GM21360 (cell line): ENCODE data around the gene DHRS3.

Source experiments
- ATAC-seq: cut with Tn5 transposase; IDR thresholded peaks from one replicate; pipeline ENCODE4 v1.9.1; 2021; ENCODE audit warnings: mild to moderate bottlenecking, moderate library complexity; ENCODE audit not compliant: unreplicated experiment

The DHRS3 gene

DNA sequence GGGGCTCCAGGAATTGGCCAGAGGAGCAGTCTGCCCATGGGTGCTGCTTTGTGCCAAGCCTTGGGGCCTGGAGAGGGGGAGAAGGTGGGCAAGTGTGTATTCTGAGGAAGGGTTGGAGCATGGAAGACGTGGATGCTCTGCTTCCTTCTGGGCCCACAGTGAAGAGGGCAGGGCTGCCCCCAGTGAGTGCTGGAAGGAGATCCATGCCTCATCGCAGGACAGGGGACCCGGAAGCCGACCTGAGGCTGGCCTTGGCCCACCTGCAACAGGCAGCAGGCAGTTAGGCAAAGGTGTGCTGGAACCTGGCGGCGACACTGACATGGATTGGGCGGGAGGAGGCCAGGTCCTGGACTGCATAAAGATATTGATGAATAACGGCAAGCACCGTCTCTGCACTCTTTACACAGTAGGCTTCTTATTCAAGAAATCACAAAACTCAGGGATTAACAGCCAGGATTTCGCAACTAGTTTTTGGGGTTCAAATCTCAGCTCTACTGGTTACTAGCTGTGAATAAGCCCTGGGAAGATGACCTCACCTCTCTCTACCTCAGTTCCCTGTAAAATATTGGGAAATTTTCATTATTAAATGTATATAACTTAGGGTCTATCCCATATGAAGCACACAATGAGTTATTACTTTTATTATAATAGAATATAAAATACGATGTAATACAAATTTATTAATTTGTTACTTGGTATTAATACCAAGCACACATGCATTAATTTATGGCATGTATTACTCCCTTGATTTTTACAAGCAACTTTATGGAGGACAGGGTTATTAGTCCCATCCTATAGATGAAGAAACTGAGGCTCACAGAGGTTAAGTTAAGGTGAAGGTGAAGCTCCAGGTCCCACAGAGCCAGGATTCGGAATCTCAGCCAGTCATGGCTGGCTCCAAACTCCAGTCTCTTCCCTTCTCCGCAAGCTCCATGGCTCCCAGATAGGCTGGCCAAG, 62.3 kb downstream of the DHRS3 start:
- no peak for ATAC-seq

DNA sequence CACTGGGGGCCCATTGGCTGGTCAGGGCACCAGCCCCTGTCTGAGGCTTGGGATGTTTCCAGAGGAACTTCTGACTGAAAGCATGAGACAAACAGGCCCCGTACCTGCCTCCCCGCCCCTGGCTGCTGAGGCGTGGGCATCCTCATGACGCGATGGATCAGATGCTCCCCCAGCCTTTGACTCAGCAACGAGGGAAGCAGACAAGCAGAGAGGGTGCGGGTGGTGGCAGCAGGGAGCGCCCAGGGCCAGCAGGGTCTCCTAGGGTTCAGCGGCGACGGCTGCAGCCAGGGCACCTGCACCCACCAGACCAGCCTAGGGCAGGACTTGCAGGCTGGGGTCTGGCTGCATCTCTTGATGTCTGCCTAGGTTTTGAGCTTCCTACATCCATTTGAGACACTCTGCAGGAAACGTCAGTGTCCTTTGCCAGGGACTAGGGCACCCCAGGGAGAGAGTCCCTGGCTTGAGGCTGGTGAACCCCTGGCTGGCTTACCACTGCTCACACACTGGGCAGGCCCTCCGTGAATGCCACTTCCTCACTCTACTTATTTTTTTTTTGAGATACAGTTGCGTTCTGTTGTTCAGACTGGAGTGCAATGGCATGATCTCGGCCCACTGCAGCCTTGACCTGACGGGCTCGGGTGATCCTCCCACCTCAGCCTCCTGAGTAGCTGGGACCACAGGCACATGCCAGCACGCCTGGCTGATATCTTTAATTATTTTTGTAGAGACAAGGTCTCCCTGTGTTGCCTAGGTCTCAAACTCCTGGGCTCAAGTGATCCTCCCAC, 63.3 kb downstream of the DHRS3 start:
- no peak for ATAC-seq

DNA sequence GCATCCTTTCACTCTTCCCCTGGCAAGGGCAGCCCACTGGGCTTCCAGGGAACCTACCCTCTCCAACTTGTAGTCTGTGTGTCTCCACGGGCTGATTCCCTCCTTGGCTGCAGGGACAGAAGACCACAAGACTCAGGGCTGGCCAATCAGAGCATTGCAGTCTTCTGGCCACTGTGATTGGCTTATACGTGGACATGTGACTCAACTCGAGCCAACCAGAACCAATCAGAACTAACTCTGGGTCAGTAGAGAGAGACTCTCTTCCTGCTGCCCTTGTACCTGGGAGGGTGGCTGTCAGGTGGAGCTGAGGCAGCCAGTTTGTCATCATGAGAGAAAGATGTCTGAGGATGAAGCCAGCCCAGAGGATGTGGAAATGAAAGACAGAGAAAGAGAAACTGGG, 64.0 kb downstream of the DHRS3 start:
- no peak for ATAC-seq

DNA sequence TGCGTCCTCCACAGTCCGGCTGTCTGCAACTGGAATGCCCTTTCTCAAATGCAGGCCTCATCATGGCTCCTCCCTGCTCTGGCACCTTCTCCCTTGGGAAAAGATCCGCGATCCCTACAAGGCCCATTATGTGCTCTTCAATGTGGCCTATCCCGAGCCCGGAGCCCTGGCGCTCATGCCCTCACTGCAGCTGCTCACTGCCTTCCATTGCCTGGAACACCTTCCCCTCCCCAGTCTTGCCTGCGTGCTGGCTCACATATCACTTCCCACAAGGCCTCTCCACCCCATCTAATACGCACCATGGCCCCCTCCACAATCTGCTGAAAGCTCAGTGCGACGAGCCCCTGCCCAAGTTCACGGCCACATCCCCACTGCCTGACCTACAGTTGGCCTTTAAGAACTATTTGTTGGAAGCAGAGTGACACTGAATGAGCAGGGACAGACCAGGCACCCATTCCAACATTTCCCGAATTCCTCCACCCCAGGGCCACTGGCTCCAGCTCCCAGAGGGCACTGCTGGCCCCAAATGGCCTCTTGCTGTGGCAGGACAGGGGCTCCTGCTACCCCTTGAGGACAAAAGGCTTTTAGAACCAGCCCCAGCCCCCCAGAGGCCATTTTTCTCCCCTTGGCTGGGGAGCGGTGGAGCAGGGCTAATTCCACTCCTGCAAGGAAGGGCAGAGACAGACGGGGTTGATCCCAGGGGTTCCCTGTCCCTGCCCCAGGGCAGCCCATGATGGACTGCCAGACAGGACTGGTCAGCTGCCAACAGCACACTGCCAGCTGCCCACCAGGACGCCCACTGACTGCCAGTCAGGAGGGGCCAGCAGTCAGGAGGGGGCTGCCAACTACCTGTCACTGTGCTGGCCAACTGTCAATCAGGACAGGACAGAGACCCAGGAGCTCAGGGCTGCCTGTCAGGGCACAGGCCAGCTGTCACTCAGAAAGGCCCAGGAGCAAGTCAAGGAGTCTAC, 64.8 kb downstream of the DHRS3 start:
- no peak for ATAC-seq

DNA sequence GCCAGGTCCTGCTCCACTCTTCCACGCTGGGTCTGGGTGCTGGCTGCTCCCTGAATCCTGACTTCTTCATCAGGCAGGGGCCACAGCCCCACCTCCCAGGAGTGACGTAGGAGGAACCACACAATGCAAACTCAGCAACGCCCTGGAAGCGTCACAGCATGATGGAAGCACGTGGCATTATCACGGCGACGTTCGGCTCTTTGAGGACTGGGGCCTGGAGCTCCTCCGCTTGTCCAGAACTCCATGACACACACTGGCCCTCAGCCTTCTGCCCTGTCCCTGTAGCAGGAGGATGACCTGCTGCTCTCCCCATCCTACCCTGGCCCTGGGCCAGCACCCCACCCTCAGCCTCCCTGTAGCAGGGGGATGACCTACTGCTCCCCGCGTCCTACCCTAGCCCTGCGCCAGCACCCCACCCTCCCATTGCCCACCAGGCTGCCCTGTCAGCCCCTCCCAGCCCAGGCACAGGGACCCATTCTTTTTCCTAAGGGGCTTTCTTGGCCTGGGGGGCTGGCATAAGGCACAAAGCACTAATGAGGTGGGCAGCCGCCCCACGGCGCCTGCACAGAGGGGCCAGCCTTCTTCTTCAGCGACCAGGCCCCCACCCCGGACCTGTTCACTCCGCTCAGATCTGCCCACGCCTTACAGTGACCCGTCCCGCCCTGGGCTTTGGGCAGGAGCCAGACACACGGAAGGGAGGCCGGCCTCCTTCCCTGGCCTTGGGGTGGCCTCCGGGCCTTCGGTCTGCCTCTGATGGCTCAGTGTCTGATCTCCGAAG, 65.7 kb downstream of the DHRS3 start:
- no peak for ATAC-seq

DNA sequence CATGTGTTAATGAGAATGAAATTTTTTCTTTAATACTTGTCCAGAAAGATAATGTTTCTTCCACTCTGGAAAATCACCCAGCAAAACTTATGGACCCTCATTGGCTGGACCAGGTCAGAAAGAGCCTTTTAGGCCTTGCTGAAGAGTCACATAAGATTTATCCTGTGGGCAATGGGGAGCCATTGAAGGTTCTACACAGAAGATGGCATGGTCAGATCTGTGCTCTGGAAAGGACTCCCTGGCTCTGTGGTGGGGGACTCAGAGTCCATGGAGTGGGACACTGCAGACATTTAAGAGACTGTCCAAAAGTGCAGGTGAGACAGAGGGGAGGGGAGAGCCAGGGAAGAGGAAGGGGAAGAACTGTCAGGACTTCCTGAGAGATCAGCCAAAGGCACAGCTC, 66.4 kb downstream of the DHRS3 start:
- no peak for ATAC-seq

DNA sequence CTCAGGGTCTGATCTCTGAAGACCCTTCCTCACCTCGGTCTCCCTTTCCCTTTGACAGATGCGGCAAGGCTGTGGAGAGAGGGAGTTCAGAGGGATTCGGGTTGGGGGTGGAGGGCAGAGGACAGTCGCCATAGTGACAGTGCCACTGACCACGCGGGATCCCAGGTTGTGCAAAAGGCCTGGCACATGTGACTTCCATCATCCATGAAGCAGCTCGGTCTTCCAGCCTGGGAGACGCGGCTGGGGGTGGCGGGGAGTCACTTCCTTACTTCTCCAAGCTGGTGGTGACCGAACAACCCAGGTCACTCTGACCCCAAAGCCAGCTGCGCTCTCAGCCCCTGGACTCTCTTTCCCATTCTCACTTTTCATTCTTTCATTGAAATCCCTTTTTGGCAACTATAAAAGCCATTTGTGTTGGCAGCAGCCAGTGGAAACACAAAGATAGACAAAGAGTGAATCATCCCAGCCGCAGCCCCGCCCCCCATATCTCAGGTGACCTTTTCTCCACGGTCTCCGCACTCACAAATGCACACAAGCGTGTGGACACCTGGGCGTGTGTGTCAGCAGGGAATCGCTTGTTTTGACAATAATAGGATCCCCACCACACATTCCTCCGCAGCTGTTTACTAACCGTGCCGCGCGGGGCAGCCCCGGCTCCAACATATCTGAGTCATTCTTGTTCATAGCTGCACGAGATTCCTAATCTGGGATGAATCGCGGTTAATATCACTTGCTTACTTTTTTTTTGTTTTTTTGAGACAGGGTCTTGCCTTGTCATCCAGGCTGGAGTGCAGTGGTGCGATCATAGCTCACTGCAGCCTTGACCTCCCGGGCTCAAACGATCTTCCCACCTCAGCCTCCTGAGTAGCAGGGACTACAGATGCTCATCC, 68.3 kb downstream of the DHRS3 start:
- ATAC-seq = no peak

DNA sequence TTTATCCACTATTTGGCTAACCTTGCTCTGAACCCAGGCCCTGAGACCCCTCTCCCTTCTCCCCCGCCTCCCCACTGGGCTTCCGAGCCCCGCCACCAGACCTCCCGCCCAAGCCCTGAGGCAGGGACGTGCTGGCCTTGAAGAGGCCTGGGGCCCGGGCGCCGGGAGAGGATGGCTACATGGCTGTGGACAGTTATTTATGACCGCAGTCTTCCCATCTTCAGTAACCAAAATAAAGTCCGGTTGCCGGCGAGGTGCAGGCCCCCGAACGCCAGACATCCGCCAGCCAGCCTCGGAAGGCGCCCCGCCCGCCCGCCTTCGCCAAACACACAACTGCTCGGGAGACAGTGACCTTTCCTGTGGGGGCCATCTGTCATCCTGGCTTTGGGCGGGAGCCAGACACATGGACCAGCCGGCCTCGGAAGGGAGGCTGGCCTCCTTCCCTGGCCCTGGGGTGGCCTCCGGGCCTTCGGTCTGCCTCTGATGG, 69.0 kb downstream of the DHRS3 start:
- ATAC-seq = no peak

DNA sequence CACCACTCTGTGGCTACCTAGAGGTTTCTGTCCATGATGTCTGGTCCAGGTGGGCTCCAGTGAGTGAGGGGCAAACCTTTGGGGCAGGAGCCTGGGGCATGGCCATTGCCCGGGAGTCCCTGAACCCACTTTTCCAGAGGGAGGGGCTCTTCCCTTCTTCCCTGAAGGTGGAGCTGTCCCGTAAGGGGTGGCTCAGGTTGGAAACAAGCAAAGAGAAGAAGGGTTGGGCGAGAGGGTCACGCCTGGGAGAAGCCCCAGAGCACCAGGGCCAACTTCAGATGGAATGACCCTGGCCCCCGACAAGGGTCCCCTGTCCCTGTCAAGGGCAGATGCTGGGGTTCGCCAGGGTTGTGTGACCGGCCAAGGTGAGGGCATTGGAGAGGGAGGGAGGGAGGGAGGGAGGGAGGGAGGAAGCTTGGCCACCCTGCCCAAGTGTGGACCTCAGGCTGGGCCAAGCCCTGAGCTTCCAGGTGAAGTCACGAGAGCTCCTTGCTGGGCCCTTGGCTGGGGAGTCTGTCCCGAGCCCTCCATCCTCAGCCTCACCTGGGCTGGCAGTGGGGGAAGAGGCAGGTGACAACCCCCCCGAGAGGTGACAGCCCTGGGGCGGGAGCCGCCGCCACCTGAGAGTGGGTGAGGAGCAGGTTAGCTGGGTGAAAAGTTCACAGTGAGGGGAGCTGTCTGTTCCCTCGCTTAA, 69.6 kb downstream of the DHRS3 start:
- ATAC-seq = no peak

DNA sequence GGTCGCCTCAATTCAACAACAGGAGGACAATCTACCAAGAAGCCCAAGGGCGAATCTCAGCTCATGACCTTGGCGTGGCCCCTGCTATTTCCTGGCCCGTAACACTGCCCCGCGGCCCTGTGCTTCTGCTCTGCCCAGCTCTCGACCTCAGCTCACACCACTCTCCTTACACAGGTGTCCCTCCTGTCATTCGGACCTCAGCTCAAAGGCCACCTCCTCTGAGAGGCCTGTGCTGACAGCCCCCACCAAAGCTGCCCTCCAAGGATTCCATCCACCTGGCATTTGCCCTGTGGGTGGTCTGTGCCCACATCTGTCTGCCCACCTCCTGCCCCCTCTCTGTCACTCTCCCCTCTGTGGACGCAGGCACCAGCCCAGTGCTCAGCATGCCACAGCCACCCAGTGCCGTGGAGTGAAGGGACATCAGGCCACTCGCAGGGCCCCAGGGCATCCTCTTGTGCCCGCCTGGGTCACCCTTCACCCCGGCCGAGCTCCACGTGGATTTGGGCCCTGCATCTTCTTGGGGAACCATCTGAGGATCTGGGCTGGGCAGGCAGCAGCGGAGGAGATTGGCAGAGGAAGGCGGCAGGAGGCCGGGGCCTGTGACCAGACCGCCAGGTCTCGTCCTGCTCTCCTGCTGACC, 70.3 kb downstream of the DHRS3 start:
- ATAC-seq = no peak

DNA sequence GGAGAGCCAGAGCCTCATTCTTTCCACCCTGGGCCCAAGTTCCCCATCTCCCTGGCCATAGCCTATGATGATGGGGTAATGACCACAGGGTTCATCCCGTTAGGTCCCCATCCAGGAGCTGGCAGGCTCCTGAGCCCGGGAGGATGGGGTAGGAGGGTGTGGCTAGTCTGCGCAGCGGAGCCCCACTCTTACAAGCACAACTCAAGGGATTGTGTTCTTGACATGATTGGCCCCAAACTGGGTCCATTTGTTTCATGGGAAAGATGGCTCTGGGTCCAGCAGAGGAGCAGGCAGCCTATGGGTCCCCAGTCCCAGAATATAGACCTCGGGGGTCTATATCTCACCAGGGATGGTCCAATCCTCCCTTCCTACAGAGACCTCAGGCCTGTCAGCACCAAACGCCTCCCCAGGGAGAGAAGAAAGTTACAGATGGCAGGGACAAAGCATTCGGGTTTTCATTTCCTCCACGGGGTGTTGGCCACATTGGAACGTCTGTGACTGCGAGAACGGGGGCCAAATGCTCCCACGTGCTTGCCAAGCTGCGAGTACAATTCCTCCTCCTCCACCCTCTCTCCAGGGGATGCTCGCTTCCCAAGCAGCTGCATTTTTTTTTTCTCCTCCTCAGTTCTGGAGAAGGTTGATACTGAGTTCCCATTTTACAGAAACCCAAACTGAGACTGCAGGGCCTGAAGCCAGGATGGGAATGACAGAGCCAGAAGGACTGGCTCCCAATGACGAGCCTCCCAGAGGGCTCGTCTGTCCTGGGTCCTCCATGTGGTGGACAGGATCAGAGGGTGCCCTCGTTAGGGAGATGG, 71.0 kb downstream of the DHRS3 start:
- no peak for ATAC-seq

DNA sequence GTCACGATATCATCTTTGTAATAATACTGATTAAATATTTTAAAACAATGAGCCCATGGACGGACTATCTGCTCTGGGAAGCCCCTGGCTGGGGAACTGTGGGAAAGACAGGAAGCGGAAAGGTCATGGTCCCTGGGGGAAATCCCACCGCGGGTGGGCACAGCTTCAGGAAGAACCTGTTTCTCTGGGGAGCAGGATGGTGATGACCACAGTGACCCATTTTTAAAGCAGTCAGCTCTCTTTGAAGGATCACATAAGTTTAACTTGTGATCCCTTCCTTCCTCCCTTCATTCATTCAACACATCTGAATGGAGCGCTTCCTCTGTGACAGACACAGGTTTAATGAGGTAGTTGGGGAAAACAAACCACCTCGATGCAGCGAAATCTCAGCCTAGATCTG, 73.0 kb downstream of the DHRS3 start:
- no peak for ATAC-seq

DNA sequence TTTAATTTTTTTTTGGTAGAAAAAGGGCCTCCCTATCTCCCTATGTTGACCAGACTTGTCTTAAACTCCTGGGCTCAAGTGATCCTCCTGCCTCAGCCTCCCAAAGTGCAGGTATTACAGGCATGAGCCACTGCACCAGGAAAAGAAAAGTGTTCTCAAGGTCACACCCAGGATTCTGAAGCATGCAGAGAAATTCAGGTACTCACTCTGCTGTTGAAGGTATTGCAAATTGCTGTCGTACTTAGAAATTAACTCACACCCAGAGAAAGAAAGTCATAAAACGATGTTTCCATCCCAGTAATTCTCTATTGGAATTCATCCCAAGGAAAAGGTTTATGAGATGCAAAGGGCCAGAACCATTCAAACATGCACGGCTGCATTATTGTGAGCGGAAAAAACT, 73.7 kb downstream of the DHRS3 start:
- ATAC-seq = no peak

DNA sequence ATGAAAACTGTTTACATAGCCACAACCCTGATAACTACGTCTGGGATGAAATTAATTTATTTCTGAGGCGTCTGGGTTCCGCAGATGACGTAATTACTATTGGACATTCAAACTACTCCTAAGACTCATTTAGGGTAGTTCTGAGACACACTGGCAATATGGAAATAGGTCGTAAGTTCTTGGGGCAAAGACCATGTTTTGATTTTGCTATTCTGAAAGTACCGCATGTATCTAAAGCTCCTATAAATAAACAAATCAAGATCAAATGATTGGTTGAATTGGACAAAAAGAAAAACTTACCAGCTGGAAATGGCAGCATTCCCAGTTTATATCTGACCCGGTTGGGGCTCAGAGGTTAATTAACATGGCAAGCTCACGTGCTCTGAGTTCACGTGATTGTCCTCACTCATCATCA, 74.3 kb downstream of the DHRS3 start:
- ATAC-seq = no peak

DNA sequence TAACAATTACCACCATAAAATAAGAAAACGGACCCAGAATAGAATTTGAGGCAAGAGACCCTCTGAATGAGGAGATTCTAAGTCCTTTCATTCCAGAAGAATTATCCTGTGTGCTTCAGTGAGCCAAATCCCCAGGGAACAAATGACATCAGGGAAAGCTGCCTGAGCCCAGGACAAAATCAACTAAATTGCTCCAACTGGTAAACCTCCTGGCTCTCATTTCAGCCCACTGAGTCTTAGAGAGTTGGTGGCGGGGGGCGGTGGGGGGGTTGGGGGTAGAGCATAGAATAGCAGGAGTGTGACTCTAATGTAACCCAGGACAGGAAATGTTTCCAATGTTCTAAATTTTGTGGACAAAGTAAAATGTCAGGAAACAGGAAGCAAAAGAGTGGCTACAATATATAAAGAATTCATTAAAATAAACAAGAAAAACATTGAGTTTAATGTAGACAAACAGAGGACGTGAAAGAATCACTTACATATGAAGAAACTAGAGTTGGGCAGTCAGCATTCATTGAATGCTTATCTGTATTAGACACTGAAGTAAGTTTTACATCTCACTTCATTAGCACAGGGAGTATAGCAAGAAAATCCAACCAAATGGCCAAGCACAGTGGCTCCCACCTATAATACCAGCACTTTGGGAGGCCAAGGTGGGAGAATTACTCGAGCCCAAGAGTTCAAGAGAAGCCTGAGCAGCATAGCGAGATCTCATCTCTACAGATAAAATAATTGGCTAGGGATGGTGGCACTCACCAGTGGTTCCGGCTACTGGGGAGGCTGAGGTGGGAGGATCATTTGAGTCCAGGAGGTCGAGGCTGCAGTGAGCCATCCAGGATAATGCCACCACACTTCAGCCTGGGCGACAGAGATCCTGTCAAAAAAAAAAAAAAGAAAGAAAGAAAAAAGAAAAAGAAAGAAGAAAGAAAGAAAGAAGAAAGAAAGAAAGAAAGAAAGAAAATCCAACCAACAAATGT, 75.1 kb downstream of the DHRS3 start:
- no peak for ATAC-seq

DNA sequence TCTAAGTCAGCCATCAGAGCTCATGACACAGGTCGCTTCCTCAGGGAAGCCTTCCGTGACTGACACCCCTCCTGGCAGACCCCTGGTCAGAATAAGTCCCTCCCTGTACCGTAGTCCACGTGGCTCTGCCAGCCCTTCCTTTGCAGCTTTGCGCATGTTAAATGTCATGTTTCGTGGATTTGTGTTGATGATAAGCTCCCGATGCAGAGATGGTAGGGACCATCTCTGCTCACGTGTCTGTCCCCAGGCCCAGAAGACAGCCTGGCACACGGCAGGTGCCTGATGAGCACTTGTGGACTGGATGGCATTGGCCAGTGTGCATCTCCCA, 75.9 kb downstream of the DHRS3 start:
- ATAC-seq = no peak
